Measurements from ENCODE around the gene SUCLG2.

- TF ChIP-seq, protein P1, sequence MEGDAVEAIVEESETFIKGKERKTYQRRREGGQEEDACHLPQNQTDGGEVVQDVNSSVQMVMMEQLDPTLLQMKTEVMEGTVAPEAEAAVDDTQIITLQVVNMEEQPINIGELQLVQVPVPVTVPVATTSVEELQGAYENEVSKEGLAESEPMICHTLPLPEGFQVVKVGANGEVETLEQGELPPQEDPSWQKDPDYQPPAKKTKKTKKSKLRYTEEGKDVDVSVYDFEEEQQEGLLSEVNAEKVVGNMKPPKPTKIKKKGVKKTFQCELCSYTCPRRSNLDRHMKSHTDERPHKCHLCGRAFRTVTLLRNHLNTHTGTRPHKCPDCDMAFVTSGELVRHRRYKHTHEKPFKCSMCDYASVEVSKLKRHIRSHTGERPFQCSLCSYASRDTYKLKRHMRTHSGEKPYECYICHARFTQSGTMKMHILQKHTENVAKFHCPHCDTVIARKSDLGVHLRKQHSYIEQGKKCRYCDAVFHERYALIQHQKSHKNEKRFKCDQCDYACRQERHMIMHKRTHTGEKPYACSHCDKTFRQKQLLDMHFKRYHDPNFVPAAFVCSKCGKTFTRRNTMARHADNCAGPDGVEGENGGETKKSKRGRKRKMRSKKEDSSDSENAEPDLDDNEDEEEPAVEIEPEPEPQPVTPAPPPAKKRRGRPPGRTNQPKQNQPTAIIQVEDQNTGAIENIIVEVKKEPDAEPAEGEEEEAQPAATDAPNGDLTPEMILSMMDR (IDR thresholded peaks at IDR 0.05): no peak
- TF ChIP-seq POLR2A (IDR thresholded peaks at IDR 0.05; ENCODE audit: low read depth): no peak
Observed at GRCh38 chr3:67419218-67419529, 235.2 kb downstream of the SUCLG2 start.
